ENCODE results near the gene VWA5B2.

Gene VWA5B2

DNA sequence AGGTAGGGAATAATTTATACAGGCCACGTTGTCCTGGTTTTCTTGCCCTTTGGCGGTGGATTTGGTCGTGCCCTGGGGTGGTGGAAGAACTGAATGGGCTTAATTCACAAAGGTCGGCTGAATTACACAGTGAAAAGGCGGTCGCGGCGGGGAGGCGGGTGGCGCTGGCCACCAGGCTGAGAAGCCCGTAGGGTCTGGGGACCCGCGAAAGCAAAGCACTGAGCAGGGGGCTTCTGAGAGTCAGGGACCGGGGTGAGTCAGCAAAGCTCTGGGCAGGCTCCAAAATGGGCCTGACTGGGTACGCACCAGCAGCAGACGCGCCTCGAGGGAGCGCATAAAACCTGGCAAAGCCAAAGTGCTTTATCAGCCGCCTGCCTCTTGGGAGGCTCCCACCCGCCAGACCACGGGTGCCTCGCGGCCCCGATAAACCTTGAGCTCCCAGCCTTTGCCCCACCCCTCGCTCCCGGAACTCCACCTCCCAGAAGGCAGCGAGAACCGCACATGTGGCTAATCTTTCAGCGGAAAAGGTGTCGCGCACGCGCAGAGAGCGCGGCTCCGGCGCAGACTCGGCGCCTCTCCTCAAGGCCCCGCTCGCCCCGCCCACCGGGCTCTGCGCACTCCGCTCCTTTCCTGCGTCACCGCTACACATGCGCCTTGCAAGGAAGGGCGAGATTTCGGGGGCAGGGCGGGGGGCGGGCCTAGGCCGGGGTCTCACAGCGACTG lies 43.8 kb upstream of the VWA5B2 start:
- peak; percentile 99 for DNase-seq (ENCODE audit: low read depth)
- peak; percentile 48 for TF ChIP-seq POLR2A (IDR thresholded peaks at IDR 0.05; ENCODE audit: extremely low read depth, insufficient read length)
- TF ChIP-seq MYC (IDR thresholded peaks at IDR 0.05; ENCODE audit: low read depth, low read length), result peak; percentile 82
- TF ChIP-seq, protein P1, sequence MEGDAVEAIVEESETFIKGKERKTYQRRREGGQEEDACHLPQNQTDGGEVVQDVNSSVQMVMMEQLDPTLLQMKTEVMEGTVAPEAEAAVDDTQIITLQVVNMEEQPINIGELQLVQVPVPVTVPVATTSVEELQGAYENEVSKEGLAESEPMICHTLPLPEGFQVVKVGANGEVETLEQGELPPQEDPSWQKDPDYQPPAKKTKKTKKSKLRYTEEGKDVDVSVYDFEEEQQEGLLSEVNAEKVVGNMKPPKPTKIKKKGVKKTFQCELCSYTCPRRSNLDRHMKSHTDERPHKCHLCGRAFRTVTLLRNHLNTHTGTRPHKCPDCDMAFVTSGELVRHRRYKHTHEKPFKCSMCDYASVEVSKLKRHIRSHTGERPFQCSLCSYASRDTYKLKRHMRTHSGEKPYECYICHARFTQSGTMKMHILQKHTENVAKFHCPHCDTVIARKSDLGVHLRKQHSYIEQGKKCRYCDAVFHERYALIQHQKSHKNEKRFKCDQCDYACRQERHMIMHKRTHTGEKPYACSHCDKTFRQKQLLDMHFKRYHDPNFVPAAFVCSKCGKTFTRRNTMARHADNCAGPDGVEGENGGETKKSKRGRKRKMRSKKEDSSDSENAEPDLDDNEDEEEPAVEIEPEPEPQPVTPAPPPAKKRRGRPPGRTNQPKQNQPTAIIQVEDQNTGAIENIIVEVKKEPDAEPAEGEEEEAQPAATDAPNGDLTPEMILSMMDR (IDR thresholded peaks at IDR 0.05; ENCODE audit: low read depth, low read length), result no peak
- TF ChIP-seq, protein P2, sequence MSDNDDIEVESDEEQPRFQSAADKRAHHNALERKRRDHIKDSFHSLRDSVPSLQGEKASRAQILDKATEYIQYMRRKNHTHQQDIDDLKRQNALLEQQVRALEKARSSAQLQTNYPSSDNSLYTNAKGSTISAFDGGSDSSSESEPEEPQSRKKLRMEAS (IDR thresholded peaks at IDR 0.05; ENCODE audit: low read depth, low read length), result peak; percentile 79
- peak overlapping the region; percentile 96 for H3K4me3 ChIP-seq (ENCODE audit: low read depth, low read length)

DNA sequence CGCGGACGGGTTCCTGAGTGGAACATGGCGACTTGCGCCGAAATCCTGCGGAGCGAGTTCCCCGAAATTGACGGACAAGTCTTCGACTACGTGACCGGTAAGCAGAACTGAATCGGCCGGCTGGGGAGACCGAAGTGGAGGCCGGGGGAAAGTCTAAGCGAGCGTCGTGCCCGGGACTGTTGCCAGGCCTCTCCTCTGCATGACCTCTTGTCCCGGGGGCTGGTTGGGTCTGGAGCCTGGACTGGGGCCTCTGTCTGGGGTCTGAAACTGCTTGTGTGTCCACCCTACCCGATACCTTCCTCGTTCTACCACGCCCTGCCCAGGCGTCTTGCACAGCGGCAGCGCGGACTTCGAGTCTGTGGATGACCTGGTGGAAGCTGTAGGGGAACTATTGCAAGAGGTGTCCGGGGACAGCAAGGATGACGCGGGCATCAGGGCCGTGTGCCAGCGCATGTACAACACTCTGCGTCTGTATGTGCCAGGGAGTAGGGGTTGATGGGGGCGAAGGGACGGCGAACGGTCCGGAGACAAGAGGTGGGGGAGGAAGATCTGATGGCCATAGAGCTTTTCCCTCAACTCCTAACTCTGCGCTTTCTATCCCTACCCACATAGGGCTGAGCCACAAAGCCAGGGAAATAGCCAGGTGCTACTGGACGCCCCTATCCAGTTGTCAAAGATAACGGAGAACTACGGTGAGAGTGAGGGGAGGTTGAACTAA lies 43.0 kb upstream of the VWA5B2 start, which contains the start of gene ABCF3:
Gene ABCF3, plus strand, starts transcription at position 16 of the 718 bp plus-strand sequence. Its CDS starts 9 bp downstream, at position 25.
- peak within 1 kb of the TSS; percentile 96 for H3K4me3 ChIP-seq (ENCODE audit: low read depth, low read length)
- DNase-seq (ENCODE audit: low read depth), result peak; percentile 46
- peak; percentile 65 for TF ChIP-seq POLR2A (IDR thresholded peaks at IDR 0.05; ENCODE audit: extremely low read depth, insufficient read length)
- TF ChIP-seq, protein P1 (IDR thresholded peaks at IDR 0.05; ENCODE audit: low read depth, low read length), result no peak

DNA sequence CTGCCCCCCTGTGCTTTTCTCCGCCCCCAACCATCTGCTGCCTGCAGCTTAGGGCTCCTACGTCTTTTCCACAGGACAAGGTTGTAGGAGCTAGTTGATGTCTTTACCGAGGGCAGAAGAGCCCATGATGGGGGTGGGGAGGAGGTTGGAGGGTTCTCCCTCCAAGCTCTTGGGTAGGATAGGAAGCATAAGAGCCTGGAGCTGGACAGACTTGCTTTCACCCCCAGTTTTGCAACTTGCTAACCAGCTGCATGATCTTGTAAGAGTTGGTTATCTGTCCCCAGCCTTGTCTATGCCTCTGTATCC lies 42.5 kb upstream of the VWA5B2 start:
- peak; percentile 15 for DNase-seq (ENCODE audit: low read depth)
- TF ChIP-seq, protein P1 (IDR thresholded peaks at IDR 0.05; ENCODE audit: low read depth, low read length), result no peak
- TF ChIP-seq, protein P2 (IDR thresholded peaks at IDR 0.05; ENCODE audit: low read depth, low read length), result no peak
- no peak for TF ChIP-seq MYC (IDR thresholded peaks at IDR 0.05; ENCODE audit: low read depth, low read length)
- no peak for TF ChIP-seq POLR2A (IDR thresholded peaks at IDR 0.05; ENCODE audit: extremely low read depth, insufficient read length)
- peak overlapping the region; percentile 96 for H3K4me3 ChIP-seq (ENCODE audit: low read depth, low read length)

DNA sequence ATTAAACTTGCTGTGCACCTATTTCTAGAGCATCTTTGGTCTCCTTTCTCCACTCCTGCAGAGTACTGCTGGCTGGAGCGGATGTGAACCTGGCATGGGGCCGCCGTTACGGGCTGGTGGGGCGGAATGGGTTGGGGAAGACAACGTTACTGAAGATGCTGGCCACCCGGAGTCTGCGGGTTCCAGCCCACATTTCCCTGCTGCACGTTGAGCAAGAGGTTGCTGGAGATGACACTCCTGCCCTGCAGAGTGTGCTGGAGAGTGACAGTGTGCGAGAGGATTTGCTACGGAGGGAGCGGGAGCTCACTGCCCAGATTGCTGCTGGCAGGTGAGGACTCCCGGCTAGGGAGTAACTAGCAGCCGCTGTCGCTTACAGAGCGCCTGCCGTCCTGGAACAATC lies 41.3 kb upstream of the VWA5B2 start:
- TF ChIP-seq, protein P1 (IDR thresholded peaks at IDR 0.05; ENCODE audit: low read depth, low read length), result no peak
- TF ChIP-seq MYC (IDR thresholded peaks at IDR 0.05; ENCODE audit: low read depth, low read length) (no peak), POLR2A (IDR thresholded peaks at IDR 0.05; ENCODE audit: extremely low read depth, insufficient read length) (no peak)
- TF ChIP-seq, protein P2 (IDR thresholded peaks at IDR 0.05; ENCODE audit: low read depth, low read length), result no peak
- no peak overlapping the region for H3K4me3 ChIP-seq (ENCODE audit: low read depth, low read length)
- no peak for DNase-seq (ENCODE audit: low read depth)

DNA sequence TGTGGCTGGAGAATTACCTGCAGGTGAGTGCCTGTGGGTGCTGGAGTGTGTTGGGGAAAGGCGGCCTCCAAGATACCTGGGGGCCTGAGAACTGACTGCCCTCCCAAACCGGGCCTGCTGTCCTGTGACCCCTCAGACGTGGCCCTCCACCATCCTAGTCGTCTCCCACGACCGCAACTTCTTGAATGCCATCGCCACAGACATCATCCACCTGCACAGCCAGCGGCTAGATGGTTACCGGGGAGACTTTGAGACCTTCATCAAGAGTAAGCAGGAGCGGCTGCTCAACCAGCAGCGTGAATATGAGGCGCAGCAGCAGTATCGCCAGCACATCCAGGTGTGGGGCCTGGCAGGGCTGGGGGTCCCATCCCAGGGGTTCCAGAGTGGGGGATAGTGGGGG lies 40.0 kb upstream of the VWA5B2 start:
- no peak overlapping the region for H3K4me3 ChIP-seq (ENCODE audit: low read depth, low read length)
- no peak for TF ChIP-seq MYC (IDR thresholded peaks at IDR 0.05; ENCODE audit: low read depth, low read length)
- no peak for TF ChIP-seq POLR2A (IDR thresholded peaks at IDR 0.05; ENCODE audit: extremely low read depth, insufficient read length)
- TF ChIP-seq, protein P1 (IDR thresholded peaks at IDR 0.05; ENCODE audit: low read depth, low read length), result no peak
- TF ChIP-seq, protein P2 (IDR thresholded peaks at IDR 0.05; ENCODE audit: low read depth, low read length), result no peak
- no peak for DNase-seq (ENCODE audit: low read depth)
